Frontal cortex (tissue), 4 donors: Measurements from ENCODE around the gene TIMM17A. TPM values are rescaled to one million over a fixed set of nuclear protein-coding genes. Genes with fewer than 3 reads are reported as not detected.
A peak's percentile ranks its signal among the peaks of the same experiment; 100 is the strongest.

Experiments
- DNase-seq, 2 donors: peaks; one replicate each; pipeline ENCODE4 v3.0.0; 2012; ENCODE audit warnings: low spot score in 2 of 2
- FAIRE-seq: peaks from 2 replicates; lab custom pipeline; 2012; peaks lifted over from hg19 to GRCh38; lab: Jason Lieb, UNC
- total RNA-seq: library from RNA; depleted of rRNA; stranded (reverse); fragments of >200 nt; gene quantifications from one replicate; pipeline ENCODE4 v1.2.3, GENCODE V29; 2014
- donor health status: control.
- donor health status: control.
- donor health status: control.

TIMM17A gene
- total RNA-seq = 56.3 TPM

- FAIRE-seq (no peak), DNase-seq (peak; percentile 79 to 92)
Measured at GRCh38 chr1:201955009-201955728, at the start of gene TIMM17A. TSS of gene TIMM17A (plus strand) at chr1:201955503. CDS start at chr1:201955527, 24 bp downstream.

GRCh38 chr1:201906336-201906735 is 49.0 kb upstream of the TIMM17A start:
- DNase-seq (no peak), FAIRE-seq (no peak)

- no peak for DNase-seq
- FAIRE-seq = no peak
Measured at GRCh38 chr1:201907621-201908020, 47.7 kb upstream of the TIMM17A start.

- FAIRE-seq = no peak
- no peak for DNase-seq
Measured at GRCh38 chr1:201911826-201912571, 43.3 kb upstream of the TIMM17A start.

- no peak for FAIRE-seq
Measured at GRCh38 chr1:201912832-201913231, 42.5 kb upstream of the TIMM17A start.

GRCh38 chr1:201914456-201915235 is 40.7 kb upstream of the TIMM17A start:
- FAIRE-seq = no peak

More at GRCh38 chr1:201912832-201913231, 42.5 kb upstream of the TIMM17A start:
- no peak for DNase-seq

GRCh38 chr1:201916649-201917249 is 38.6 kb upstream of the TIMM17A start:
- DNase-seq (no peak), FAIRE-seq (no peak)

More at GRCh38 chr1:201914456-201915235, 40.7 kb upstream of the TIMM17A start:
- DNase-seq = no peak

- DNase-seq = no peak
- FAIRE-seq = no peak
Measured at GRCh38 chr1:201917362-201918033, 37.8 kb upstream of the TIMM17A start.

- FAIRE-seq (no peak), DNase-seq (no peak)
Measured at GRCh38 chr1:201918343-201918742, 37.0 kb upstream of the TIMM17A start.

GRCh38 chr1:201921952-201922558 is 33.2 kb upstream of the TIMM17A start:
- FAIRE-seq (no peak), DNase-seq (no peak)

GRCh38 chr1:201925301-201925567 is 30.1 kb upstream of the TIMM17A start:
- DNase-seq (no peak), FAIRE-seq (no peak)

GRCh38 chr1:201925981-201926645 is 29.2 kb upstream of the TIMM17A start:
- FAIRE-seq (no peak), DNase-seq (no peak)

GRCh38 chr1:201928266-201928665 is 27.0 kb upstream of the TIMM17A start:
- DNase-seq = no peak
- FAIRE-seq = no peak

GRCh38 chr1:201930137-201930536 is 25.2 kb upstream of the TIMM17A start:
- DNase-seq (no peak), FAIRE-seq (no peak)

GRCh38 chr1:201930803-201931202 is 24.5 kb upstream of the TIMM17A start:
- no peak for FAIRE-seq

GRCh38 chr1:201933840-201934430 is 21.4 kb upstream of the TIMM17A start:
- no peak for FAIRE-seq

More at GRCh38 chr1:201930803-201931202, 24.5 kb upstream of the TIMM17A start:
- no peak for DNase-seq

GRCh38 chr1:201937624-201938213 is 17.6 kb upstream of the TIMM17A start:
- FAIRE-seq (no peak), DNase-seq (no peak)

More at GRCh38 chr1:201933840-201934430, 21.4 kb upstream of the TIMM17A start:
- no peak for DNase-seq

GRCh38 chr1:201938440-201939035 is 16.8 kb upstream of the TIMM17A start:
- FAIRE-seq = no peak
- DNase-seq = no peak
